Ascending aorta (tissue), 2 donors: Measurements from ENCODE around the gene SRGAP1. TPM values are rescaled to one million over a fixed set of nuclear protein-coding genes. Genes with fewer than 3 reads are reported as not detected.

Experiments used
- DNase-seq, 2 donors: peaks; one replicate each; pipeline ENCODE4 v3.0.0-alpha.2; 2019; ENCODE audit warnings: low spot score in 2 of 2
- H3K27ac ChIP-seq, 2 donors: fragments of 200-600 bp; sonication (generic); one replicate each; pipeline ENCODE4 v1.5.1; 2016 to 2017; ENCODE audit warnings: mild to moderate bottlenecking in 1 of 2
- H3K27me3 ChIP-seq: fragments of 200-600 bp; sonication (generic); one replicate; pipeline ENCODE4 v1.5.1; 2017
- H3K36me3 ChIP-seq, 2 donors: fragments of 200-600 bp; sonication (generic); one replicate each; pipeline ENCODE4 v1.5.1; 2016
- H3K4me1 ChIP-seq, 2 donors: fragments of 200-600 bp; sonication (generic); one replicate each; pipeline ENCODE4 v1.5.1; 2016 to 2017; ENCODE audit warnings: mild to moderate bottlenecking in 1 of 2
- H3K4me3 ChIP-seq, 2 donors: fragments of 200-600 bp; sonication (generic); one replicate each; pipeline ENCODE4 v1.5.1; 2016 to 2017; ENCODE audit warnings: mild to moderate bottlenecking in 1 of 2
- H3K9me3 ChIP-seq, 2 donors: fragments of 200-600 bp; sonication (generic); one replicate each; pipeline ENCODE4 v1.5.1; 2016
- intact Hi-C: fragments of 100-400 bp; cut with DNase I; formaldehyde crosslinking; loops from one replicate; pipeline ENCODE4 v1.15.1; 2023
- total RNA-seq: library from RNA; depleted of rRNA; stranded (reverse); fragments of >200 nt; gene quantifications from one replicate; pipeline ENCODE4 v1.1.0, GENCODE V29; 2016
- TF ChIP-seq, protein P1 (sequence below), 3 experiments: fragments of 200-600 bp in 2 of 3; fragments of 450-650 bp in 1 of 3; sonication (generic) in 2 of 3; IDR thresholded peaks; one replicate each; pipeline ENCODE4 v1.5.1; 2016 to 2019; ENCODE audit warnings: antibody characterized with exemption in 3 of 3, mild to moderate bottlenecking in 1 of 3, moderate library complexity in 1 of 3

SRGAP1 gene
- total RNA-seq, 1 donor from 2014 or later, result 5.5 TPM

DNA sequence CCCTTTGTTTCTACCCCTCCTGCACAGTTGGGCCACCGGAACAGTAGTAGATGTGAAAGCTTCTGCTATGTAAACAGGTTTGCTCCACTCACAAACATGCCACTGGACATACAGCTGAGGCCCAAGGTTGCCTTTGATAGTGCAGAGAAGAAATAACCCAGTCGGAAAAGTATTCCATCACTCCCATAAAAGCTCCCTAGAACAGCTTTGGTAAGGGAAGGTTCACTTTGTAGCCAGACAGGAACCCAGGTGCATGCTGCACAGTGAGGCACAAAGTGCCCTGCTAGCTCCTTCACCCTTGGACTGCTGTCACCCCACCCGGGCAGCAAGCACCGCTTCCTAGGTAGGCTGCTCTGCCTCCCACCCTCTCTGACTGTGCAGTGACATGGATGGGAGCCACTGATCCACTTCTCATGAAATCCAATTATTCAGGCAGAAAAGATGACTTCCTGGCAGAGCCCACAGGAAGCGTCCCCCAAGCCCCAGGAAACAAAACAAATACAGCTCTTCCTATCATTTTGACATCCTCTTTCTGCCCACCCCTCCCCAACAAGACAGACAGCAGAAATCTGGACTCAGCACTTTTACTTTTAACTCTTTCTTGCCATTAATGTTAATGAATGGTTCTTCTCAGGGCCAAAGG, 100.2 kb downstream of the SRGAP1 start:
- H3K27me3 ChIP-seq, result no peaks in the 10 kb centered on the region
- TF ChIP-seq, protein P1, sequence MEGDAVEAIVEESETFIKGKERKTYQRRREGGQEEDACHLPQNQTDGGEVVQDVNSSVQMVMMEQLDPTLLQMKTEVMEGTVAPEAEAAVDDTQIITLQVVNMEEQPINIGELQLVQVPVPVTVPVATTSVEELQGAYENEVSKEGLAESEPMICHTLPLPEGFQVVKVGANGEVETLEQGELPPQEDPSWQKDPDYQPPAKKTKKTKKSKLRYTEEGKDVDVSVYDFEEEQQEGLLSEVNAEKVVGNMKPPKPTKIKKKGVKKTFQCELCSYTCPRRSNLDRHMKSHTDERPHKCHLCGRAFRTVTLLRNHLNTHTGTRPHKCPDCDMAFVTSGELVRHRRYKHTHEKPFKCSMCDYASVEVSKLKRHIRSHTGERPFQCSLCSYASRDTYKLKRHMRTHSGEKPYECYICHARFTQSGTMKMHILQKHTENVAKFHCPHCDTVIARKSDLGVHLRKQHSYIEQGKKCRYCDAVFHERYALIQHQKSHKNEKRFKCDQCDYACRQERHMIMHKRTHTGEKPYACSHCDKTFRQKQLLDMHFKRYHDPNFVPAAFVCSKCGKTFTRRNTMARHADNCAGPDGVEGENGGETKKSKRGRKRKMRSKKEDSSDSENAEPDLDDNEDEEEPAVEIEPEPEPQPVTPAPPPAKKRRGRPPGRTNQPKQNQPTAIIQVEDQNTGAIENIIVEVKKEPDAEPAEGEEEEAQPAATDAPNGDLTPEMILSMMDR (IDR thresholded peaks at IDR 0.05), result no peak
- no peak overlapping the region for H3K27ac ChIP-seq
- H3K4me1 ChIP-seq, result no peaks in the 10 kb centered on the region
- no peak overlapping the region for H3K4me3 ChIP-seq
- no peaks in the 10 kb centered on the region for H3K36me3 ChIP-seq
- intact Hi-C loops, result no loop called here
- no peaks in the 10 kb centered on the region for H3K9me3 ChIP-seq
- DNase-seq, result no peak

DNA sequence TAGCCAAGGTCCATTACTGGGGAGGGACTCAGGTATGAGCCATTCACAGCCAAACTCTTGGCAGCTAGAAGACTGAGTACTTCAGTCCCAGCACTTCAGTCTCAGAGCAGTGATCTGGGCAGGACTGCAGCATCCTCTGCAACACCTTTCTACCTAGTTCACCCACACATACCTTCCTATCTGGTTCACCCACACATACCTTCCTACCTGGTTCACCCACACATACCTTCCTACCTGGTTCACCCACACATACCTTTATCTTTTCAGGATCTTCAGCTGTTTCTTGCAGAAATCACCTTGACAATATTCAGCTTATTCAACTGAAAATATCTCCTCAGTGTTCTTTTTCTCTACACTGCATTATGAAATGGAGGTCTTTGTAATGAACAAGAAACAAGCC, 101.3 kb downstream of the SRGAP1 start:
- TF ChIP-seq, protein P1 (IDR thresholded peaks at IDR 0.05), result no peak
- intact Hi-C loops, result no loop called here
- Histone ChIP-seq H3K4me3 (no peak overlapping the region), H3K36me3 (no peaks in the 10 kb centered on the region), H3K4me1 (no peaks in the 10 kb centered on the region), H3K27ac (no peak overlapping the region), H3K27me3 (no peaks in the 10 kb centered on the region), H3K9me3 (no peaks in the 10 kb centered on the region)
- no peak for DNase-seq

DNA sequence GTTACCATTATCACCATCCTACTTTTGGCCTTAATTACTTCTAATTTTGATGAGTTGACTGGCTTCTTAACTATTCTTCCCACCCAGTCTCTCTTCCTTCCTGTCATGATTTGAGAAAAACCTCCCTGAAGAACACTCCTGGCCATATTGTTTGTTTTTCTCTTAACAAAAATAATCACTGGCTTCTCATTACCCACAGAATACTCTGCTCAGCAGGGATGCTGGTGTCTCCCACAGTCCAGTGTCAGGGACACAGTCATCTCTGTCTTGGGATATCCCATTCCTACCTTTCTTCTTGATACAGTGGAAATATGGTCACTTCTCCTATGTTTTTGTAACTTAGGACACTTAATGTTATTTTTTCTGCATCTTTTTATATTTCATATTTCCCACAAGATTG, 103.7 kb downstream of the SRGAP1 start:
- Histone ChIP-seq H3K27ac (no peak overlapping the region), H3K27me3 (no peaks in the 10 kb centered on the region), H3K4me1 (no peaks in the 10 kb centered on the region), H3K9me3 (no peaks in the 10 kb centered on the region), H3K36me3 (no peaks in the 10 kb centered on the region), H3K4me3 (no peak overlapping the region)
- DNase-seq, result no peak
- TF ChIP-seq, protein P1 (IDR thresholded peaks at IDR 0.05), result no peak
- intact Hi-C loops, result no loop called here

DNA sequence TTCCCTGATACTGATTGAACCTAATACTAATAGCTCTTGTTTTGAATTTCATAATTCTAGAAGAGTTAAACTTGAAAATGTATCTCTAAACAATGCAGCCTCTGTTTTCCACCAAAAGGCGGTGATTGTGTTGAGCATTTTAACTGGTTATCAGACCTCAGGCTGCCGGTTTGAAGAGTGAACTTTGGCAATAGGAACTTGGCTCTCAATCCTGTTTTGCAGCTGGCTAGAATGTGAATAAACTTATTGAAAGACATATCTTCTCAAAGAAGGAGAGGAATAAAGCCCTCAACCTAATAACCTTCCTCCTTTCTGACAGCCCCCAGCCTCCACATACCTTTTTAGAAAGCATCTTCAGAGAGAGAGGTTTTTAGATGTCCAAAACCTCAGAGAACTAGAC, 105.4 kb downstream of the SRGAP1 start:
- Histone ChIP-seq H3K9me3 (no peaks in the 10 kb centered on the region), H3K27me3 (no peaks in the 10 kb centered on the region), H3K4me3 (no peak overlapping the region), H3K4me1 (peaks cover 0 to under 1% of the 10 kb centered on the region in 2 donors), H3K36me3 (no peaks in the 10 kb centered on the region), H3K27ac (no peak overlapping the region)
- no peak for DNase-seq
- TF ChIP-seq, protein P1 (IDR thresholded peaks at IDR 0.05), result no peak
- intact Hi-C loops, result no loop called here

DNA sequence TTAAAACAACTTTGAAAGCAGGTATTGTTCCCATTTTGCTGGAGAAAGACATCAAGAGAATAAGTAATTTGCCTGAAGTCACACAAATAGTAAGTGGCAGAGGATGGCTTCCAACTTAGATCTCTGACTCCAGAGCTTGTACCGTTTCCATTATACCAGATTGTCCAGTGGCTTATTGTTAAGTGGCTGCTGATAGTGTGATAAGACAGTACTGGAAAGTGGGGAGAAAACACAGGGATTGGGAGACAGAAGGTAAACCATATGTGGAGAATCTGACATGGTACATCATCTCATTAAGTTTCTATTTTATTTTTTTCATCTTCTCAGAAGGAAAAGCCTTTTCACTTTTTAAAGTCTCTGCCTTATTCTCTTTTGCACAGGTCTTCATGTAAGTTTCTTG, 108.5 kb downstream of the SRGAP1 start:
- Histone ChIP-seq H3K36me3 (no peaks in the 10 kb centered on the region), H3K27ac (no peak overlapping the region), H3K4me1 (peaks cover 0 to 3% of the 10 kb centered on the region in 2 donors), H3K9me3 (no peaks in the 10 kb centered on the region), H3K4me3 (no peak overlapping the region), H3K27me3 (no peaks in the 10 kb centered on the region)
- TF ChIP-seq, protein P1 (IDR thresholded peaks at IDR 0.05), result no peak
- no peak for DNase-seq
- intact Hi-C loops, result no loop called here
